H1 (cell line): Measurements from ENCODE around the gene GFPT1.

Experiments
- BACH1 ChIP-seq: IDR thresholded peaks from 2 replicates; pipeline ENCODE4 v1.6.1; 2012; ENCODE audit warnings: low read length, improper control_type of control experiment
- KDM1A ChIP-seq: fragments of 200-600, 300-600 bp; sonication (generic); IDR thresholded peaks from 2 replicates; pipeline ENCODE4 v1.7.1; 2016; ENCODE audit warnings: mild to moderate bottlenecking, low read length, borderline replicate concordance
- POLR2AphosphoS5 ChIP-seq: IDR thresholded peaks from 2 replicates; pipeline ENCODE4 v1.6.1; 2011; ENCODE audit warnings: low read depth, low read length
- POU5F1 ChIP-seq: IDR thresholded peaks from 2 replicates; pipeline ENCODE4 v1.6.1; 2011; ENCODE audit warnings: low read depth, mild to moderate bottlenecking, low read length, moderate library complexity
- TF ChIP-seq, protein P1 (sequence below), 3 experiments: IDR thresholded peaks; 1 replicate in 2 of 3; 2 replicates in 1 of 3; pipeline versions ENCODE4 v1.5.1 to v1.6.1; 2011; ENCODE audit warnings: low read length in 3 of 3, mild to moderate bottlenecking in 3 of 3, inconsistent platforms in 2 of 3, low read depth in 1 of 3, moderate library complexity in 1 of 3; ENCODE audit not compliant: insufficient read depth in 1 of 3; ENCODE audit errors: control extremely low read depth in 1 of 3

GRCh38 chr2:69310111-69311023, 76.7 kb downstream of the GFPT1 start:
- TF ChIP-seq POU5F1, result no peak
- TF ChIP-seq BACH1, result no peak
- no peak for TF ChIP-seq KDM1A
- TF ChIP-seq POLR2AphosphoS5, result no peak
- TF ChIP-seq, protein P1, sequence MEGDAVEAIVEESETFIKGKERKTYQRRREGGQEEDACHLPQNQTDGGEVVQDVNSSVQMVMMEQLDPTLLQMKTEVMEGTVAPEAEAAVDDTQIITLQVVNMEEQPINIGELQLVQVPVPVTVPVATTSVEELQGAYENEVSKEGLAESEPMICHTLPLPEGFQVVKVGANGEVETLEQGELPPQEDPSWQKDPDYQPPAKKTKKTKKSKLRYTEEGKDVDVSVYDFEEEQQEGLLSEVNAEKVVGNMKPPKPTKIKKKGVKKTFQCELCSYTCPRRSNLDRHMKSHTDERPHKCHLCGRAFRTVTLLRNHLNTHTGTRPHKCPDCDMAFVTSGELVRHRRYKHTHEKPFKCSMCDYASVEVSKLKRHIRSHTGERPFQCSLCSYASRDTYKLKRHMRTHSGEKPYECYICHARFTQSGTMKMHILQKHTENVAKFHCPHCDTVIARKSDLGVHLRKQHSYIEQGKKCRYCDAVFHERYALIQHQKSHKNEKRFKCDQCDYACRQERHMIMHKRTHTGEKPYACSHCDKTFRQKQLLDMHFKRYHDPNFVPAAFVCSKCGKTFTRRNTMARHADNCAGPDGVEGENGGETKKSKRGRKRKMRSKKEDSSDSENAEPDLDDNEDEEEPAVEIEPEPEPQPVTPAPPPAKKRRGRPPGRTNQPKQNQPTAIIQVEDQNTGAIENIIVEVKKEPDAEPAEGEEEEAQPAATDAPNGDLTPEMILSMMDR (IDR thresholded peaks at IDR 0.05; ENCODE audit: control extremely low read depth in 1 of 3, insufficient read depth in 1 of 3, low read depth in 1 of 3, low read length in 3 of 3), result no peak
